ENCODE measurements around the gene CABLES1.
"Not testable (repeated sequence)": the region's sequence is repeated elsewhere in the genome, so short reads cannot be mapped to it uniquely, and the experiment has no call there.

Gene CABLES1, protein sequence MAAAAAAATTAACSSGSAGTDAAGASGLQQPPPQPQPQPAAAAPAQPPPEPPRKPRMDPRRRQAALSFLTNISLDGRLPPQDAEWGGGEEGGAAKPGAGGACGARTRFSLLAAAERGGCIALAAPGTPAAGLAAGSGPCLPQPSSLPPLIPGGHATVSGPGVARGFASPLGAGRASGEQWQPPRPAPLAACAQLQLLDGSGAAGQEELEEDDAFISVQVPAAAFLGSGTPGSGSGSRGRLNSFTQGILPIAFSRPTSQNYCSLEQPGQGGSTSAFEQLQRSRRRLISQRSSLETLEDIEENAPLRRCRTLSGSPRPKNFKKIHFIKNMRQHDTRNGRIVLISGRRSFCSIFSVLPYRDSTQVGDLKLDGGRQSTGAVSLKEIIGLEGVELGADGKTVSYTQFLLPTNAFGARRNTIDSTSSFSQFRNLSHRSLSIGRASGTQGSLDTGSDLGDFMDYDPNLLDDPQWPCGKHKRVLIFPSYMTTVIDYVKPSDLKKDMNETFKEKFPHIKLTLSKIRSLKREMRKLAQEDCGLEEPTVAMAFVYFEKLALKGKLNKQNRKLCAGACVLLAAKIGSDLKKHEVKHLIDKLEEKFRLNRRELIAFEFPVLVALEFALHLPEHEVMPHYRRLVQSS

DNA sequence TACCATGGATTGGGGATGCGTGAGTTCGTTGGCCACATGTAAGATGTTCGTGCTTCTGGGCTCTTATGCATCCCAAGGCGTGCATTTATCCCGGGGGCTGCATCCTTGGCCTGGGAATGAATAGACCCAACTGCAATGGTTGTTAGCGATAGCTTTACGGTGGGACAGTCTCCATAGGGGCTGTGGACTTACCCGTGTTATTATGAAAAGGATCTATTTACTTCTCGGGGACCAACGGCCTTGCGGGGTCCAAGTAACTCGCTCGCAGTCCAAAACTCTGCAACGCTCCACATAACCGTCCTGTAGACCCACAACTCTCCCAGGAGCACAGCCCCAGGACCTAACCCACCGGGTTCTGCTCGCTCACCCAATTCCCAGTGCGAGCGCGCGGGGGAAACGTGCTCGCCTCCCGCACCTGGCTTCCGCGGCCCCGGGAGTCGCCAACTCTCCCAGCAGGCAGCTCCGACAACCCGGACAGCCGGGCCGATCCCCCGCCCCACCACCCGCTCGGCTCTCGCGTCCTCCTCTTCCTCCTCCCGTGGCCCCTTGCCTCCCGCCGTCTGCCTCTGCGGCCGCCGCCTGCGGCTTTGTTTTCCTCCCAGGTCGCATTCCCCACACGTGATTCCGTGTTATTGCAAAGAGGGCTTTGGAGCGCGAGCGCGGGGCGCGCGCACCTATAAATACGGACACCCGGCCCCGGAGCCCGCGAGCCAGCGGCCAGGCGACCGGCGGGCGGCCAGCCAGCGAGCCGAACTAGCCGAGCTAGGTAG, at the start of gene CABLES1:
CABLES1 (plus strand) TSS at position 706 of the 770 bp plus-strand sequence. CDS start 278 bp downstream, outside the sequence.
- peak; percentile 27 for DNase-seq

DNA sequence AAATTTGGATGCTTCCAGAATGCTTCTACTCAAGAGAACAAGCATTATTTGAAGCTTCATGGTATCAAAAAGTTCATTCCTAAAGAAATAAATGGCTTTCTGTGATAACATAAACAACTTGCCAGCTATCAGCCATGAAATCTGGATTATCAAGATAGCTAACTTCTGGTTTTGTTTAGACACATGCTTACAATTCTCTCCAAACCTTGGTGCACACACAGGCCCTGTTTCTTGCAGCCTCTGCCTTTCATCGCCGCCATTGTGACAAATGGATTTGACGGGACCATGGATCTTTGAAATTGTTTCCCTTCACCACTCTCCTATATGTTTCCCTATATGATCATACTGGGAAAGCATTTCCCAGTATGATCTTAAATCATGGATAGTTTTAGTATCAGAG, 47.9 kb upstream of the CABLES1 start:
- no peak for DNase-seq

DNA sequence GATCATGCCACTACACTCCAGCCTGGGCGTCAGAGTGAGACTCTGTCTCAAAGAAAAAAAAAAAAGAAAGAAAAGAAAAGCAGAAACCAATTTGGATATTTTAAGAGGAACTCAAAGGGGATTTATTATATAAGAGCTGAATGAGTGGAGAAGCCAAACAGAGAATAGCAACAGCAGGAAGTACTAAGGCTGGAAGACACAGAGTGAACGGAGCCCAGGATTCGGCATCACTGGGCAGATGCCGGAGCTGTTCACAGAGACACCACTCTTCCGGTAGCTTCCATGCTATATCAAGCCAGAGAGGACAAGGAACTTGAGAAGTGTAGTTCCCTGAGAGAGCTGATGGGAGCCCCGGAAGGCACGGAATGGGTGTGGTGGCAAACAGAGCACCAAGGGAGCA, 47.0 kb upstream of the CABLES1 start:
- no peak for DNase-seq

DNA sequence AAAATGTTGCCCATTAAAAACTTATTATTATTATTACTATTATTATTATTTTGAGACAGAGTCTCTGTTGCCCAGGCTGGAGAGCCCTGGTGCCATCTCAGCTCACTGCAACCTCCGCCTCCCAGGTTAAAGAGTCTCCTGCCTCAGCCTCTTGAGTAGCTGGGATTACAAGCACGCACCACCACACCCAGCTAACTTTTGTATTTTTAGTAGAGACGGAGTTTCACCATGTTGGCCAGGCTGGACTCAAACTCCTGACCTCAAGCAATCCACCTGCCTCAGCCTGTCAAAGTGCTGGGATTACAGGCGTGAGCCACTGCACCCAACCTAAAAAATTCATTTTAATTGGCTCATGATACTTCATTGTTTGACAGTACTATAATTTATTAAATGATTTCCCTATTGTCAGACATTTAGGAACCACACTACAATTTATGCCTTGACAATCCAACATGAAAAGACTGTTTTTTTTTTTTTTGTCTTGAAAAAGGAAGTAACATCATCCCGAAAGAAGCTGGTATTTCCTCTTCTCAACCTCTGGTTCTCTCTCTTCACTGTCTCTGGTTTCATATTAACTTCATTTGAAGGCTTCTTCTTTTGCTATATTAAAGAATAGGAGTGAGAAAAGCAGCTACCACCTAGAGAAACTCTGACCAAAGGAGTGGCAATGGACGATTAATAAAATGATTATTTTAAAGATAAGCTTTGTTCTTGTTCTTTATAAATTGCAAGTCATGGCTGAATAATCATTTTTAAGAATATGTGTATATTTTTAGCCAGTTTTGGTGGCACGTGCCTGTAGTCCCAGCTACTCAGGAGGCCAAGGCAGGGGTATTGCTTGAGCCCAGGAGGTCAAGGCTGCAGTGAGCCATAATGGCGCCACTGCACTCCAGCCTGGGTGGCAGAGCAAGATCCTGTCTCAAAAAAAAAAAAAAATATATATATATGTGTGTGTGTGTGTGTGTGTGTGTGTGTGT, 44.0 kb upstream of the CABLES1 start:
- not testable (repeated sequence) for DNase-seq

DNA sequence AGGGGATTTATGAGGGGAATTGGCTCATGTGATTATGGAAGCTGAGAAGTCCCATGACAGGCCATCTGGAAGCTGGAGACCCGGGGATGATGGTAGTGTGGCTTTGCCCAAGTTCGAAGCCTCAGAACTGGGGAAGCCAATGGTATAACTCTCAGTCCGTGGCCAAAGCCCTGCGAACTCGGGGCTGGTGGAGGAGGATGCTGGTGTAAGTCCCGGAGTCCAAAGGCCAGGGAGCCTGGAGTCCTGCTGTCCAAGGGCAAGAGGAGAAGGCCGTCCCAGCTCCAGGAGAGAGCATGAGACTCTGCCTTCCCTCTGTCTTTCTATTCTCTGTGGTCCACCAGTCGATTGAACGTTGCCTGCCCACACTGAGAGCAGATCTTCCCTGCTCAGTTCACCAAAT, 43.2 kb upstream of the CABLES1 start:
- no peak for DNase-seq

DNA sequence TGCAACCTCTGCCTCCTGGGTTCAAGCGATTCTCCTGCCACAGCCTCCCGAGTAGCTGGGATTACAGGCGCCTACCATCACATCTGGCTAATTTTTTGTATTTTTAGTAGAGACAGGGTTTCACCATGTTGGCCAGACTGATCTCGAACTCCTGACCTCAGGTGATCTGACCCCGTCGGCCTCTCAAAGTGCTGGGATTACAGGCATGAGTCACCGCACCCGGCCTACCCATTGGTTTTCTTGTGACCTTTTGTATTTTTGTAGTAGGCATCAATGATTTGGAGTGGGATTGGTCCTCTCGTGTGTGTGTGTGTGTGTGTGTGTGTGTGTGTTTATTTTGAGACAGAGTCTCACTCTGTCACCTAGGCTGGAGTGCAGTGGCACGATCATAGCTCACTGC, 42.2 kb upstream of the CABLES1 start:
- not testable (repeated sequence) for DNase-seq

DNA sequence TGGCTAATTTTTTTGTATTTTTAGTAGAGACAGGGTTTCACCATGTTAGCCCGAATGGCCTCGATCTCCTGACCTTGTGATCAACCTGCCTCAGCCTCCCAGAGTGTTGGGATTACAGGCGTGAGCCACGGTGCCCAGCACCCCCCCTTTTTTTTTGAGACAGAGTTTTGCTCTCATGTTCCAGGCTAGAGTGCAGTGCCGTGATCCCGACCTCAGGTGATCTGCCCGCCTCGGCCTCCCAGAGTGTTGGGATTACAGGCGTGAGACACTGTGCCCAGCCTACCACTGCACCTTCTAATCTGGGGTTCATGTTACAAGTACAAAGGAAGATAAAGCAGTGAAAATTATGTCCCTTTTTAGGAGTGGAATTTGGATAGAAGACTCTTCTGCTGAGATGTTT, 41.5 kb upstream of the CABLES1 start:
- DNase-seq: no peak

DNA sequence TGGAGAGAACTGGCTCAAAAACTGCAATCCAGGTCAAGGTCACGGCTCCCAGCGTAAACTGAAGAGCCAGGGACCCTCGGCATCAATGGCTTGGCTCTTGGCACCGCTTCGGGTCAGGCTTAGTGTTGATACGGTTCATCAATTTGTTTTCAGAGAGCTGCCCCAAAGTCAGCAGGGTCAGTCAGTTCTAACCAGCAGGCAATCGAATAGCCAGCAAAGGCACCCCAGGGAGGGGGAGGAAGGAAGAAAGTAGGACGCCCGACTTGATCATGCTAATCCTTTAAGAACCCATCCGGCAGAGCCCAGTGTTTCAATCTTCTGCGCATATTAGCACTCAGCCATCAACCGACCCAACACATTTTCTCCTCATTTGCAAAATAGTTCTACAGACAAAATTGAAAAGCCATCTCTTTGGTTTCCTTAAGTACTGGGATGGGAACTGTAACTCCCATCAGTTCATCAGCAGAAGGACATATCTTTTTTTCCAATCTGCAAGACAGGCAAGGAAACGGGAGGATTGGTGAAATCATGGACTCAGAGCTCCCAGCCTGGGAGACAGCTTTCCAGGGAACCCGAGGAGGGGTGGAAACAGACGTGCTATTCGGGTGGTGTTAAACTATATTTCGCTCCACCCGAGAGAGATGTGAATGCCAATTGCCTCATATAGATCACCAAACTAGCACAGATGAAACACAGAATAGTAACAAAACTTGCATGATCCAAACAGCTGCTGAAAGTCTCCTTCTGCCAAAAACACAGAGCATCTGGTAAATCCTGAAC, 40.7 kb upstream of the CABLES1 start:
- DNase-seq: no peak

DNA sequence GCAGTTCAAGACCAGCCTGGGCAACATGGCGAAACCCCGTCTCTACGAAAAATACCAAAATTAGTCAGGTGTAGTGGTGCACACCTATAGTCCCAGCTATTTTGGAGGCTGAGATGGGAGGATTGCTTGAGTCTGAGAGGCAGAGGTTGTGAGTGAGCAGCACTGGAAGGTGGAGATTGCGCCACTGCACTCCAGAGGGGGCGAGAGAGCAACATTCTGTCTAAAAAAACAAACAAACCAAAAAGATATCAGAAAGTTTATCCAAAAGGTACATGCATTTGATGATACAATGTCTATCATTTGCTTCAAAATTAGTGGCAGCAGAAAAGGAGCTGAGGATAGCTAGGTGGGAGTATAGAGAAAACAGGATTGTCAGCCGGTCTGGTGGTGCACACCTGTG, 39.8 kb upstream of the CABLES1 start:
- DNase-seq: no peak

DNA sequence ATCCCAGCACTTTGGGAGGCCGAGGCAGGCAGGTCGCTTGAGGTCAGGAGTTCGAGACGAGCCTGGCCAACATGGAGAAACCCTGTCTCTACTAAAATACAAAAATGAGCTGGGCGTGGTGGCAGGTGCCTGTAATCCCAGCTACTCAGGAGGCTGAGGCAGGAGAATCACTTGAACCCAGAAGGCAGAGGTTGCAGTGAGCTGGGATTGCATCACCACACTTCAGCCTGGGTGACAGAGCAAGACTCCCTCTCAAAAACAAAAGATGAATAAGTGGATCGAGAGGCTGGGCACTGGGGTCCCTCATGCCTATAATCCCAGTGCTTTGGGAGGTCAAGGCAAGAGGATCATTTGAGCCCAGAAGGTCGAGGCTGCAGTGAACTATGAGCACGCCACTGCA, 38.3 kb upstream of the CABLES1 start:
- DNase-seq: not testable (repeated sequence)

DNA sequence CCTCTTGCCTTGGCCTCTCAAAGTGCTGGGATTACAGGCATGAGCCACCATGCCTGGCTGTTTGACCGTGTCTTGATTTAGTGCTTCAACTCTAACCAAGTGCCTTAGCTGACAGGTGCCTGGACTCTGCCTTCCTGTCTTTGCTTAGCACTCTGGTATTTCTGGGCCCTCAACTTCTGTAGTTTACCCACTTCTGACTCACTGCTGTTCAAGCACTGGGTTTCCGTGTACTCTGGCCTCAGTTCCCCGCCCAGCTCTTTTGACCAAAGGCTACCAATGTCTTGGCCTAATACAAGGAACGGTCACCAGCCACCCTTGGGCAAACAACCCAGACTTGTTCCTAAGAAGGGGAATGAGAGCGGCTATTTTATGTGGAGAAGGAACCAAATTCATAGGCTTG, 35.7 kb upstream of the CABLES1 start:
- no peak for DNase-seq

DNA sequence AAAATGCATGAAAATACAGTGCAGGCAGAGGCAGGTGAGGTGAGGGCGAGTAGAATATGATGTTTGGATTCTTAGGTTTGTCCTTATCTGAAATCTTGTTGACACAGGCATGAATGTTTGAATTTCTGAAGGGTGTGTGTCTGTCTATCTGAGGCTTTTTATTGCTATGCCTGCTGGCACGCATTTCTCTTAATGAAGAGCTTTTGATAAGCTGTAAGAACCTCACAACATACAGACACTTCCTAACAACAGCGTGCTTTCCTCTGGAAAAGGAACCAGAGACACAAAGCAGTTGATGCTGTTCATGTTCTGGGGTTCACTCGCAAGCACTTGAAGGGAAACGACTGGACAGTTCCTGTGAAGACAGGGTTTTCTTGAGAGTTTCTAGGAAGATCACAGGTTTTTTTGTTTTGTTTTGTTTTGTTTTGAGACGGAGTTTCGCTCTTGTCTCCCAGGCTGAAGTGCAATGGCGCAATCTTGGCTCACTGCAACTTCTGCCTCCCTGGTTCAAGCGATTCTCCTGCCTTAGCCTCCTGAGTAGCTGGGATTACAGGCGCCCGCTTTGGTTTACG, 33.3 kb upstream of the CABLES1 start:
- no peak for DNase-seq

DNA sequence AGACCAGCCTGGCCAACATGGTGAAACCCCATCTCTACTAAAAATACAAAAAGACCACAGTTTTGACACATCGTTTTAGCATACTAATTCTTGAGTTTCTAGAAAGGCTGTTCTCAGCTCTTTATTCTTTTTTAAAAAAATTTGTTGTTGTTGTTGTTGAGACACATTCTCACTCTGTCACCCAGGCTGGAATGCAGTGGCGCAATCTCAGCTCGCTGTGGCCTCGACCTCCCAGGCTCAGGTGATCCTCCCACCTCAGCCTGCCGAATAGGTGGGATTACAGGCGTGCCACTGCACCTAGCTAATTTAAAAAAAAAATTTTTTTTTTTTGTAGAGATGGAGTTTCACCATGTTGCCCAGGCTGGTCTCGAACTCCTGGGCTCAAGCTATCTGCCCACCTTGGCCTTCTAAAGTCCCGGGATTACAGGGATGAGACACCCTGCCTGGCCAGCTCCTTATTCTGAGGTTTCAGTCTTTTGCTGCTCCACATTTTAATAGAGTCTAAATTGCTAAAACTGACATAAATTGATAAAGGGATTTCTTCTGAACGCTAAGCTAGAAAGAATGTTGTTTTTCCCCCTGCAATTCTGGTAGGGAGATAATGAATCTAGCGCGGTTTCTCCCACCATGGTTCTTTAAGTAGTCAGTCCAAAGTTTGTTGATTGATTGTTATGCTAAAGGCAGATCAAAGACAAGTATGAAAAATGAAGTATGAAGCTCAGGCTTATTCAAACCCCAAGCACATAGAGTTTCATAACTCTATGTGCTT, 32.6 kb upstream of the CABLES1 start:
- DNase-seq: no peak

DNA sequence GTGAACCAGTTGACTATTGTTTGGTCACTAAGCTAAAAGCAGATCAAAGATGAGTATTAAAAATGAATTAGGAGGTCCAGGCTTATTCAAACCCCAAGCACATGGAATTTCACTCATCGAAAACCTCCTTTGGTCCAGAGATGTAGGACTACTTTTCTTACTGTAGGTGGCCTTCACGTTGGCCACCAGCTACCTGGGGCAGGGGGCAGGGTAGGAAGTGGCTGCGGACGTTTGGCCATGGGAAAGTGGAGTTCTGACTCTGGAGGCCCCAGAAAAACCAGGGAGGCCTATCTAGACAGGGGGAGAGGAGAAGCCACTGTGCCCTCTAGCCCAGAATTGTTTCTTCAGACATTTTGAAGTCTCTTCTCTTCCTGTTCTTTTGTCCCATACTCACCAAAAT, 31.8 kb upstream of the CABLES1 start:
- no peak for DNase-seq

DNA sequence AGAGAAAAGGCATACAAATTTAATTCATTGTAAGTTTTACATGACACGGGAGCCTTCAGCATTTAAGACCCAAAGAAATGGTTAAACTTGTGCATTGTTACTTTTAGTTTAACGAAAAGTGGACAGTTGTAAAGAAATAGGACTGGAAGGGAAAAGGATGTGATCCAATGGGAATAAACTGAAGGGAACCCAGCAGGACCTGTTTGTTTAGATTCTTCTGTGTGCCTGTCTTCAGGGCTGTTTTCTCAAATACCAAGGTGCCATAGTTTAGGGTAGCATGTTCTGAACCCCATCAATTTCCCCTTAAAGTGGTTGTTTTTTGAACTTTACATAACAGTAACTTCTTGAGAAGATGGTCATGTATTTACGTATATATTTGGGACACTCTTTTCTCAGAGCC, 30.3 kb upstream of the CABLES1 start:
- DNase-seq: no peak

DNA sequence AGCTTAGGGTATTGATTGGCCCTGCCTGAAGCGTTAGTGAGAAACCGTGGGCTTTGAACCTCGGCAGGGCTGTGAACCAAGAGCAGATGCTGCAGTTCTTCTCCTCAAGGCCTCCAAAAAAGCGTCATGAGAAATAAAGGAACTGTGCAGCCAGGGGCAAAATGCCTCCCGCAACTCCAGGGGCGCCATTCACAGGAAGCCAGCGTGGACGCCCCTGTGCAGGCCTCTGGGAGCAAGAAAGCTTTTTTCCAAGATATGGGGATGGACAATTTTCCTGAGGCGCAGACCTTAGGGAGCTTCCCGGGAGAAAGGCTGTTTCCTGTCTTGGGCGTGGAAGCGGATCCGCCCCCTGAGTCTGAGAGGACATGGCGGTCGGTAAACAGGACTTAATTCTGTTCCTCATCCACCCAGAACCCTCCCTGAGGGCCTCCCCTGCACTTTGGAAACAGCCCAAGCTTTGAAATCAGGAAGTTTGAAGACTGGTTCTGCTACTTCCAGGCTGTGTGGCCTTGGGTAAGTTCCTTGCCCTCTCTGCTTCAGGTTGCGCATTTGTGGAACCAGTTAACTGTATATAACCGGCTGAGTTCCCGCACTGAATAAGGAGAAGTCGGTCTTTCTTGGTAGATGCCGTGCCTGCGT, 29.6 kb upstream of the CABLES1 start:
- no peak for DNase-seq

DNA sequence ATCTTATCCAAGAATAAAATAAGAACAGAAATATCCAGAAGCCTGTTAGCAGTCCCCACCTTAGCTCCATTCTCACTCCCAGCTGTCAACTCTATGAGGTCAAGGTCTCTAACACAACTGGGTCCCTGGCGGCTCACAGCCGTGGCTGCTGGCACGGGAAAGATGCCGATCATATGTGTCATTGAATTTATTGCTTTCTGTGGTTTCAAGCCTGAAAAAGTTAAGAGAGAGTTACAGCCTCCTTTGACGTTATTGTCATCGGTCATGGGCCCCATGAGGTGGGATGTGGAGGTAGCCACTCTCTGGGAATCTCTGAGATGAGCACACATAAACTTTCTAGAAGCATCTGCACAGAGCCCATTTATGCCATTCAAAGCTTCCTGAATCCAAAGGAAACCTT, 28.7 kb upstream of the CABLES1 start:
- DNase-seq: no peak

DNA sequence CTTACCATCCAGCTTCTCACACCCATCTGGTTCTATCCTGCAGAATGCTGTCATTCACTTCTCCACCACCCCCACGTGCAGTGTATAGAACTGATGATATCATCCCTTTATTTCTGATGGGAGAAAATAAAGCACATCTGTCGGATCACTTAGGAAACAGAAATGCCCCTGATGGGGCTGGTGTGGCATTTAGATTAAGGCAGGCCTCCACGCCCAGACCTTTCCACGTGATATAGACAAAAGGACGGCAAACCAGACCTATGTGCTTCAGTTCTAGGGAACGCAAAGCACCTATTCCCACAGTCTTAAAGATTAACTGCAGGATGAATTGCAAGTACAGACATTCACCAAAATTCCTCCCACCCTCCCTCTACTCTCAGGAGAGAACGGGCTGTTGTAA, 27.6 kb upstream of the CABLES1 start:
- no peak for DNase-seq

DNA sequence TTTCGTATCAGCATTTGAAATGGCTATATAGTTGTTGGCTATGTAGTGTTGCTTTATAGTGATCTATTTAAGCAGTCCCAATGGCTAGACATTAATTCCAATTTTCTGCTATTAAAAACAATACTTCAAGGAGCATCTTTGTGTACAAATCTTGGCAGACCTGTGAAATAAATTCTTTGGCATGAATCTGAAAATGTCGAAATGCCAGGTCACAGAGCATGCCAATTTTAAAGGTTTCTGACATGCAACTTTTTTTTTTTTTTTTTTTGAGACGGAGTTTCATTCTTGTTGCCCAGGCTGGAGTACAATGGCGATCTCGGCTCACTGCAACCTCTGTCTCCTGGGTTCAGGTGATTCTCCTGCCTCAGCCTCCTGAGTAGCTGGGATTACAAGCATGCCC, 26.8 kb upstream of the CABLES1 start:
- DNase-seq: no peak

DNA sequence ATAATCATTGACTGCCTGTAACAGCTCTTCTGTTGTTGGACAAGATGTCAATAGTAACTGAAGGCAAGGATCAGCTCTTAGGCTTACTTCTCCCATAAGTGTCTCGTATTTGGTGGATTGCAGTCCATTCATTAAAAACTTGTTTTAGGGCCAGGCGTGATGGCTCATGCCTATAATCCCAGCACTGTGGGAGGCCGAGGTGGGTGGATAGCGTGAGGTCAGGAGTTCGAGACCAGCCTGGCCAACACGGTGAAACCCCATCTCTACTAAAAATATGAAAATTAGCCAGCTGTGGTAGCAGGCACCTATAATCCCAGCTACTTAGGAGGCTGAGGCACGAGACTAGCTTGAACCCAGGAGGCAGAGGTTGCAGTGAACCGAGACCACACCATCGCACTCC, 26.1 kb upstream of the CABLES1 start:
- not testable (repeated sequence) for DNase-seq
